ENCODE results near the gene TXN2. TPM values are rescaled to one million over a fixed set of nuclear protein-coding genes. Genes with fewer than 3 reads are reported as not detected.

Gene TXN2
- total RNA-seq, 1 experiment from 2014 or later, result 87.0 TPM

DNA sequence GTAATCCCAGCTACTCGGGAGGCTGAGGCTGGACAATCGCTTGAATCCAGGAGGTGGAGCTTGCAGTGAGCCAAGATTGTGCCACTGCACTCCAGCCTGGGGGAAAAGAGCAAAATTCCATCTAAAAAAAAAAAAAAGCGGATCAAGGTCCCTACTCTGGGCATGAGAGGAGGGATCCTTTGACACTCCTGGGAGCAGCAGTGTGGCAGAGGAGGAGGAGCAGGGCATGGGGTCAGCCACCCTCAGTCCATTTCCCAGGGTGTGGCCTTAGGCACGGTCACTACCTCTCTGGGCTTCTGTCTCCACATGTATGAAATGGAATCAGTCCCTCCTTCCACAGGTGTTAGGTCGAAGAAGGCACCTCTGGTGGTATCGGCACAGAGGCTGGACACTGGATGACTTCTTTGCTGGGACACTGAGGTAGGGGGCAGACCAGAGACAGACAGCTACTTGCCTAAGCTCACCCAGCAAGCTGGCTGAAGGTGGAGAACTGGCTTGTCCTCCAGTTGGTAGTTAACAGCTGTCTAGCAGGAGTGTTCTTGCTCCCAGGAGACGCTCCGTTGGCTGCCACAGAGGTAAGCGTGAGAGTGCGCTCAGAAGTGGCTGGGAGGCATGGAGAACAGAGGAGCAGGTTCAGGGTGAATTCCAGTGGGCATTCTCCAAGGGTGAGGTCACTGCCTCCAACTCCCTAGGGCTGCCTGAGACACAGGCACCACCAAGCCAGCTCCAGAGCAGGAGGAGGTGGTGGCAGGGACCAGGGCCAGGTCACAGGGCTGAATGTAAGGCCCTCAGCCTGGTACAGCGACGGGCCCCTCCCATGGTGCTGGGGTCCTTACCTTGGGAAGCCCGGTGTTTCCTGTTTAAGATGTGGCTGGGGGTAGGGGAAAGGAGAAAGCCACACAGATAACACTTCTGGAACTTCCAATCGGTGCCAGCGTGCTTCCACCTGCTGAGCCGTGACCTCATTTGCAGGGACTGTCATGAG, 19.5 kb downstream of the TXN2 start:
- BruUV-seq (replicated peaks), result no TSS peak
- H3K4me2 ChIP-seq (ENCODE audit: low read length), result peak overlapping the region; percentile 60
- no peak for TF ChIP-seq SP1 (IDR thresholded peaks at IDR 0.05; ENCODE audit: low read depth)
- no peak for TF ChIP-seq POLR2AphosphoS5 (IDR thresholded peaks at IDR 0.05; ENCODE audit: low read depth, low read length)
- TF ChIP-seq ELF1 (IDR thresholded peaks at IDR 0.05; ENCODE audit: borderline replicate concordance, low read depth), result no peak
- no peak for TF ChIP-seq CTCF (IDR thresholded peaks at IDR 0.05 in 2 of 3, conservative IDR thresholded peaks at IDR 0.05 in 1 of 3; ENCODE audit: borderline replicate concordance in 1 of 3, insufficient read depth in 1 of 3, low read depth in 2 of 3, low read length in 2 of 3)
- no peak for TF ChIP-seq JUND (IDR thresholded peaks at IDR 0.05)
- no peak for TF ChIP-seq RAD21 (IDR thresholded peaks at IDR 0.05; ENCODE audit: low read depth)
- no peak for TF ChIP-seq YY1 (IDR thresholded peaks at IDR 0.05; ENCODE audit: extremely low read depth, insufficient replicate concordance, low read depth, low read length)
- DNase-seq (ENCODE audit: low read depth, low spot score) (no peak), ATAC-seq (peak; percentile 49)
- ChIA-PET CTCF (no interaction called here), RAD21 (ENCODE audit: low non-redundant PET in 1 of 2, low total read pairs in 2 of 2, uncharacterized antibody in 2 of 2, unreplicated experiment in 2 of 2) (no interaction called here), POLR2A (interaction anchor here (1.1 to 1.2 kb wide), 2 partner anchors 20 to 74 kb away, joined by 3 read pairs; partner anchors contain the start of genes MYH9 and TXN2)
- intact Hi-C loops (cut with micrococcal nuclease), result no loop called here
- H3K4me3 ChIP-seq (replicated peaks in 1 of 2; ENCODE audit: low read depth in 1 of 2, low read length in 2 of 2), result peak overlapping the region in 1 of 2 experiments; percentile 4; a peak in 1 of 4 replicates
- no peaks in the 10 kb centered on the region for H3K27me3 ChIP-seq (ENCODE audit: insufficient read depth, low read length)
- H3K27ac ChIP-seq (ENCODE audit: low read depth, low read length), result peak overlapping the region; percentile 21; the same call in 1 of the 2 replicates
- H4K20me1 ChIP-seq (ENCODE audit: insufficient read depth), result no peaks in the 10 kb centered on the region
- H2AFZ ChIP-seq (ENCODE audit: low read depth, low read length, poor library complexity, severe bottlenecking), result no peak overlapping the region
- no peaks in the 10 kb centered on the region for H3K79me2 ChIP-seq (ENCODE audit: insufficient read depth, low read length)
- no peaks in the 10 kb centered on the region for H3K9me2 ChIP-seq (ENCODE audit: insufficient read depth)
- H3K9me3 ChIP-seq (ENCODE audit: control insufficient read depth in 1 of 2, insufficient read depth in 1 of 2, low read depth in 1 of 2, low read length in 2 of 2), result no peaks in the 10 kb centered on the region
- peak overlapping the region; percentile 43; the same call in 1 of the 2 replicates for H3K9ac ChIP-seq (ENCODE audit: low read length)
- peaks cover 49 to 62% of the 10 kb centered on the region in 2 experiments for H3K4me1 ChIP-seq (ENCODE audit: control insufficient read depth in 1 of 2, insufficient read depth in 2 of 2, low read length in 2 of 2)
- 0 out of 4 replicates have a peak, but pooled peaks cover 0 to 5% of the 10 kb centered on the region in 2 experiments for H3K36me3 ChIP-seq (ENCODE audit: control insufficient read depth in 1 of 2, insufficient read depth in 2 of 2, low read length in 2 of 2)
